Peyer's patch (tissue), 4 donors: ENCODE results near the gene RPS8. TPM values are rescaled to one million over a fixed set of nuclear protein-coding genes. Genes with fewer than 3 reads are reported as not detected.

Experiments
- DNase-seq, 3 donors: peaks; one replicate each; pipeline ENCODE4 v3.0.0-alpha.2; 2017 to 2019
- H3K27ac ChIP-seq, 4 donors: fragments of 200-600 bp; sonication (generic); one replicate each; pipeline ENCODE4 v1.5.1; 2016 to 2019
- H3K27me3 ChIP-seq, 2 donors: fragments of 200-600 bp; sonication (generic); one replicate each; pipeline ENCODE4 v1.5.1; 2019
- H3K36me3 ChIP-seq, 3 donors: fragments of 200-600 bp; sonication (generic); one replicate each; pipeline ENCODE4 v1.5.1; 2016 to 2019
- H3K4me1 ChIP-seq, 4 donors: fragments of 200-600 bp; sonication (generic); one replicate each; pipeline ENCODE4 v1.5.1; 2016 to 2019
- H3K4me3 ChIP-seq, 4 donors: fragments of 200-600 bp; sonication (generic); 1 replicate in 3 of 4; 2 replicates in 1 of 4; pipeline ENCODE4 v1.5.1; 2016 to 2019; ENCODE audit warnings: mild to moderate bottlenecking in 1 of 4
- H3K9me3 ChIP-seq, 4 donors: fragments of 200-600 bp; sonication (generic); one replicate each; pipeline ENCODE4 v1.5.1; 2016 to 2019; ENCODE audit warnings: mild to moderate bottlenecking in 1 of 4
- POLR2A ChIP-seq, 2 donors: fragments of 450-650 bp; IDR thresholded peaks; one replicate each; pipeline ENCODE4 v1.5.1; 2017; ENCODE audit warnings: antibody characterized with exemption in 2 of 2, mild to moderate bottlenecking in 2 of 2, moderate library complexity in 2 of 2
- total RNA-seq, 4 donors: library from RNA; depleted of rRNA; stranded (reverse); fragments of >200 nt; gene quantifications; one replicate each; pipeline ENCODE4 v1.1.0, GENCODE V29; 2016
- TF ChIP-seq, protein P1 (sequence below), 6 experiments: fragments of 450-650 bp in 4 of 6; fragments of 200-600 bp in 2 of 6; sonication (generic) in 1 of 6; IDR thresholded peaks; one replicate each; pipeline ENCODE4 v1.5.1; 2017 to 2019; ENCODE audit warnings: antibody characterized with exemption in 6 of 6, mild to moderate bottlenecking in 3 of 6, moderate library complexity in 1 of 6

The RPS8 gene
- total RNA-seq, 4 donors from 2014 or later = 456 to 1,875 (median 819) TPM

DNA sequence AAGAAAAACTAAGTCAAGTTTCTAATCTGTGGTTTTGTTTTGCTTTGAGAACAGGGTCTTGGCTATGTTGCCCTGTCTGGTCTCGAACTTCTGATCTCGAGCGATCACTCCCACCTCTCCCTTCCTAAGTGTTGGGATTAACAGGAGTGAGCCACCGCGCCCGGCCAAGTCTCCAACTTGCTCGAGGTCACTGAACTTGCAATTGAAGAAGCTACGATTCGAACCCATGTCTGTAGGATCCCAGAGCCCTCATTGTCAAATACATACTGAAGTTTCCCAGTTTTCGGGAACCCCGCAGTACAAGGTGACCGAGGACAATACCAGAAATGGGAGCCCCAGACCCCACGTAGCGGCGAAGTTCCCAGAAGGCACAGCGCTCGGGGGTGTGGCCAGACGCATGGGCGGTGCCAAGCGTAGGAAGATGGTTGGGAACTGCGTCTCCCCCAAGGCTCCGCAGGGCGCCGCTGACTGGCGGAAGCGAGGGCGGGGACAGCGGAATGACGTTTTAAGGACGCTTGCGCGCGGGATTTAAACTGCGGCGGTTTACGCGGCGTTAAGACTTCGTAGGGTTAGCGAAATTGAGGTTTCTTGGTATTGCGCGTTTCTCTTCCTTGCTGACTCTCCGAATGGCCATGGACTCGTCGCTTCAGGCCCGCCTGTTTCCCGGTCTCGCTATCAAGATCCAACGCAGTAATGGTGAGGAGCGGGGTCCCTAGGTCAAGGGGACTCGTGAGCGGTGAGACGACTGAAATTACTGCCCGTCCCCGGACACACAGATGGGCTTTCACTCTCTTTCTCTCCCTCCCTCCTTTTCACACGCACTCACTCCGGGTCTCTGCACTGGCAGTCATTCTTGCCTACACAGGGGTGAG is 35.8 kb upstream of the RPS8 start, which contains the start of gene KIF2C:
Gene KIF2C (plus strand): TSS at position 531 of the 872 bp plus-strand sequence. CDS start 96 bp downstream, at position 627.
- Histone ChIP-seq H3K27me3 (no peaks in the 10 kb centered on the region), H3K9me3 (no peaks in the 10 kb centered on the region), H3K4me1 (peaks cover 0 to 9% (median 6%) of the 10 kb centered on the region in 4 donors), H3K27ac (peak within 1 kb of the TSS; percentile 80 to 84 (median 83)), H3K36me3 (no peaks in the 10 kb centered on the region), H3K4me3 (peak within 1 kb of the TSS; percentile 53 to 60 (median 56))
- TF ChIP-seq, protein P1, sequence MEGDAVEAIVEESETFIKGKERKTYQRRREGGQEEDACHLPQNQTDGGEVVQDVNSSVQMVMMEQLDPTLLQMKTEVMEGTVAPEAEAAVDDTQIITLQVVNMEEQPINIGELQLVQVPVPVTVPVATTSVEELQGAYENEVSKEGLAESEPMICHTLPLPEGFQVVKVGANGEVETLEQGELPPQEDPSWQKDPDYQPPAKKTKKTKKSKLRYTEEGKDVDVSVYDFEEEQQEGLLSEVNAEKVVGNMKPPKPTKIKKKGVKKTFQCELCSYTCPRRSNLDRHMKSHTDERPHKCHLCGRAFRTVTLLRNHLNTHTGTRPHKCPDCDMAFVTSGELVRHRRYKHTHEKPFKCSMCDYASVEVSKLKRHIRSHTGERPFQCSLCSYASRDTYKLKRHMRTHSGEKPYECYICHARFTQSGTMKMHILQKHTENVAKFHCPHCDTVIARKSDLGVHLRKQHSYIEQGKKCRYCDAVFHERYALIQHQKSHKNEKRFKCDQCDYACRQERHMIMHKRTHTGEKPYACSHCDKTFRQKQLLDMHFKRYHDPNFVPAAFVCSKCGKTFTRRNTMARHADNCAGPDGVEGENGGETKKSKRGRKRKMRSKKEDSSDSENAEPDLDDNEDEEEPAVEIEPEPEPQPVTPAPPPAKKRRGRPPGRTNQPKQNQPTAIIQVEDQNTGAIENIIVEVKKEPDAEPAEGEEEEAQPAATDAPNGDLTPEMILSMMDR (IDR thresholded peaks at IDR 0.05) = peak in 1 of 6 experiments; percentile 21
- TF ChIP-seq POLR2A (IDR thresholded peaks at IDR 0.05) = peak; percentile 48 to 73
- peak; percentile 95 to 98 (median 96) for DNase-seq

DNA sequence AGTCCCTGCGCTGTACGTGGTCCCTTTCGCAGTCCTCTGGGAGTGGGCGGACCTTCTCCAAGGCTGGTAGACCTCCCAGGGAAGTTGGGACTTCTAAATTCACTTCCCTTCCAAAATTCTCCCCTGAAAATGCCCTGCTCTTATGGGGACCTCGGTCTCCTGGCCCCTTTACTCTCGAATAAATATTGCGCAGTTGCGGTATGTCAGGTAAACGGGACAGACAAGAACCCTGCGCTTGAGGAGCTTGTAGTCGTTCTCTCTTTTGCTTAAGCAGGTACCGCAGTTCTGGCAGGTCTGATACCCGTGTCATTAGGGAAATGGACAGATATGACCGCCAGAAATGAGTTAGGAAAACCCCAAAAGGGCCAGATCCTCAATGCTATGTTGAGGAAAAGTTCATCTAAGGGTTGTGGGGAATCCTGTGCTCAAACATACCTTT is 35.1 kb upstream of the RPS8 start:
- Histone ChIP-seq H3K4me1 (peaks cover 0 to 9% (median 6%) of the 10 kb centered on the region in 4 donors), H3K9me3 (no peaks in the 10 kb centered on the region), H3K27me3 (no peaks in the 10 kb centered on the region), H3K27ac (peak overlapping the region in 3 of 4 donors; percentile 32 to 84 (median 80)), H3K4me3 (peak overlapping the region; percentile 53 to 60 (median 56)), H3K36me3 (no peaks in the 10 kb centered on the region)
- no peak for TF ChIP-seq POLR2A (IDR thresholded peaks at IDR 0.05)
- TF ChIP-seq, protein P1 (IDR thresholded peaks at IDR 0.05) = no peak
- DNase-seq = no peak

GRCh38 chr1:44743211-44743610 is 32.1 kb upstream of the RPS8 start:
- no peaks in the 10 kb centered on the region for H3K9me3 ChIP-seq
- no peak for TF ChIP-seq POLR2A (IDR thresholded peaks at IDR 0.05)
- TF ChIP-seq, protein P1 (IDR thresholded peaks at IDR 0.05) = no peak
- H3K27me3 ChIP-seq = no peaks in the 10 kb centered on the region
- no peak for DNase-seq
- no peaks in the 10 kb centered on the region for H3K36me3 ChIP-seq
- no peak overlapping the region for H3K4me3 ChIP-seq
- H3K4me1 ChIP-seq = peaks cover 0 to 9% (median 6%) of the 10 kb centered on the region in 4 donors
- H3K27ac ChIP-seq = no peak overlapping the region

- TF ChIP-seq, protein P1 (IDR thresholded peaks at IDR 0.05) = no peak
- TF ChIP-seq POLR2A (IDR thresholded peaks at IDR 0.05) = no peak
- H3K27ac ChIP-seq = no peak overlapping the region
- H3K4me1 ChIP-seq = no peaks in the 10 kb centered on the region
- H3K27me3 ChIP-seq = no peaks in the 10 kb centered on the region
- no peak for DNase-seq
- no peak overlapping the region for H3K4me3 ChIP-seq
- no peaks in the 10 kb centered on the region for H3K36me3 ChIP-seq
- H3K9me3 ChIP-seq = no peaks in the 10 kb centered on the region
These were observed 27.5 kb upstream of the RPS8 start for GRCh38 chr1:44747878-44748277.

DNA sequence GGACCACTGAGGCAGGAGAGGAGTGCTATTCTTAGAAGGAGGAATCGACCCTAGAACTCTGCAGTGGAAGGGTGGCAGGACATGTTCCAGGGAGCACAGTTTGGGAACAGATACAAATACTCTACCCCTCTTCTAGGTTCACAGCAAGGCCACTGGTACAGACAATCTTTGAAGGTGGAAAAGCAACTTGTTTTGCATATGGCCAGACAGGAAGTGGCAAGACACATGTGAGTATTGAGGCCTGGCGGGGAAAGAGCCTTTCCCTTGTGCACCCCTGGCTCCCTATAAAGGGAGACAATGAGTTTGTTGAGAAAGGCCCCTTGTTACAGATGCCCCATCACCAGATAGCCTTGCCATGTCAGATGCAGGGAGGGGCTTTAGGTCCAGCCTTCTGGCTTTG is 17.9 kb upstream of the RPS8 start:
- TF ChIP-seq POLR2A (IDR thresholded peaks at IDR 0.05) = no peak
- no peaks in the 10 kb centered on the region for H3K27me3 ChIP-seq
- peaks cover 0 to 9% (median 1%) of the 10 kb centered on the region in 4 donors for H3K4me1 ChIP-seq
- no peak overlapping the region for H3K4me3 ChIP-seq
- no peaks in the 10 kb centered on the region for H3K36me3 ChIP-seq
- H3K27ac ChIP-seq = peak overlapping the region in 2 of 4 donors; percentile 9 to 63
- peak in 1 of 3 donors; percentile 38 for DNase-seq
- H3K9me3 ChIP-seq = no peaks in the 10 kb centered on the region

- Histone ChIP-seq H3K4me3 (no peak overlapping the region), H3K27ac (no peak overlapping the region), H3K4me1 (peaks cover 0 to 9% (median 1%) of the 10 kb centered on the region in 4 donors), H3K36me3 (no peaks in the 10 kb centered on the region), H3K9me3 (no peaks in the 10 kb centered on the region), H3K27me3 (no peaks in the 10 kb centered on the region)
- TF ChIP-seq, protein P1 (IDR thresholded peaks at IDR 0.05) = no peak
- no peak for TF ChIP-seq POLR2A (IDR thresholded peaks at IDR 0.05)
- no peak for DNase-seq
These were observed 16.3 kb upstream of the RPS8 start for GRCh38 chr1:44759077-44759476.
